ENCODE results near the gene IL4R. TPM values are rescaled to one million over a fixed set of nuclear protein-coding genes. Genes with fewer than 3 reads are reported as not detected.

The IL4R gene
- total and polyA plus RNA-seq, 2 of the 13 experiments (the other 11 are each of a cell fraction or from before 2014, with no cell fraction given): 15.9 to 49.6 TPM

GRCh38 chr16:27335349-27336053 is 21.7 kb downstream of the IL4R start:
- intact Hi-C loops (cut with micrococcal nuclease; ENCODE audit: unreplicated experiment): no loop called here
- Histone ChIP-seq H3K79me2 (ENCODE audit: insufficient read depth, low read length) (no peaks in the 10 kb centered on the region), H2AFZ (ENCODE audit: low read length) (no peak overlapping the region), H3K4me3 (replicated peaks in 1 of 3; ENCODE audit: insufficient read depth in 1 of 3, low read depth in 2 of 3, low read length in 3 of 3) (no peak overlapping the region), H3K27me3 (ENCODE audit: control insufficient read depth in 1 of 2, insufficient read depth in 2 of 2, low read length in 2 of 2) (no peaks in the 10 kb centered on the region), H3K9me3 (ENCODE audit: low read length) (no peaks in the 10 kb centered on the region), H4K20me1 (ENCODE audit: insufficient read depth, low read length) (no peaks in the 10 kb centered on the region), H3K36me3 (replicated peaks in 1 of 2; ENCODE audit: control insufficient read depth in 1 of 2, insufficient read depth in 2 of 2, low read length in 2 of 2) (peaks cover 24 to 40% of the 10 kb centered on the region in 2 experiments), H3K9ac (ENCODE audit: insufficient read depth, low read depth, low read length) (no peak overlapping the region), H3K27ac (ENCODE audit: extremely low read length, insufficient read depth, low read length) (no peak overlapping the region), H3K4me2 (ENCODE audit: low read depth, low read length) (no peak overlapping the region), H3K4me1 (ENCODE audit: insufficient read depth, low read length) (peaks cover 7% of the 10 kb centered on the region)
- FAIRE-seq: no peak
- POLR2A ChIA-PET: no interaction called here
- no peak for DNase-seq (ENCODE audit: low spot score)
- no peak; the same call in 2 of the 3 replicates for ATAC-seq
- CTCF ChIA-PET (ENCODE audit: low intra/inter-chr PET ratio, low total read pairs): no interaction called here
- 90% methylated on average over 7 of the region's 7 CpGs for WGBS (ENCODE audit: low lambda C conversion rate)
- in situ Hi-C loops (cut with HindIII; ENCODE audit: extremely low pct_ligation_motif_present, low pct_unique_long_range_greater_than_20kb): no loop called here
- TF ChIP-seq ZNF570 (CRISPR knock-in tag; IDR thresholded peaks at IDR 0.05; ENCODE audit: borderline replicate concordance) (no peak), THAP8 (CRISPR knock-in tag; IDR thresholded peaks at IDR 0.05; ENCODE audit: borderline replicate concordance) (no peak), HOXA5 (CRISPR knock-in tag; IDR thresholded peaks at IDR 0.05) (no peak), POLR2A (IDR thresholded peaks at IDR 0.05; ENCODE audit: insufficient read depth in 1 of 2, low read depth in 2 of 2, low read length in 2 of 2) (no peak), ZNF710 (CRISPR knock-in tag; IDR thresholded peaks at IDR 0.05; ENCODE audit: borderline replicate concordance) (no peak), HNF4A (CRISPR knock-in tag; IDR thresholded peaks at IDR 0.05) (0 out of 2 replicates have a peak, but pooled peaks have one; percentile 20), ZNF883 (CRISPR knock-in tag; IDR thresholded peaks at IDR 0.05; ENCODE audit: not compliant biosample characterization) (no peak), ZNF740 (CRISPR knock-in tag; IDR thresholded peaks at IDR 0.05) (no peak), ZNF83 (CRISPR knock-in tag; IDR thresholded peaks at IDR 0.05; ENCODE audit: borderline replicate concordance) (no peak), ZNF770 (CRISPR knock-in tag; IDR thresholded peaks at IDR 0.05) (peak; percentile 92), ZNF264 (CRISPR knock-in tag; IDR thresholded peaks at IDR 0.05) (no peak), UBTF (CRISPR knock-in tag; IDR thresholded peaks at IDR 0.05) (no peak), SP140L (CRISPR knock-in tag; IDR thresholded peaks at IDR 0.05; ENCODE audit: borderline replicate concordance) (no peak), ZFP90 (CRISPR knock-in tag; IDR thresholded peaks at IDR 0.05; ENCODE audit: borderline replicate concordance) (no peak), ZNF547 (CRISPR knock-in tag; IDR thresholded peaks at IDR 0.05) (no peak), RXRB (CRISPR knock-in tag; IDR thresholded peaks at IDR 0.05; ENCODE audit: borderline replicate concordance) (no peak)
- BruUV-seq (replicated peaks): no TSS peak

All from HepG2 (cell line).